Sigmoid colon (tissue), 7 donors: ENCODE measurements around the gene FOXJ1. TPM values are rescaled to one million over a fixed set of nuclear protein-coding genes. Genes with fewer than 3 reads are reported as not detected.

Experiments used
- DNase-seq: peaks from one replicate; pipeline ENCODE4 v3.0.0-alpha.2; 2019
- H3K27ac ChIP-seq, 4 donors: fragments of 200-600 bp; sonication (generic); one replicate each; pipeline ENCODE4 v1.5.1; 2016 to 2019; ENCODE audit warnings: mild to moderate bottlenecking in 1 of 4
- H3K27me3 ChIP-seq, 3 donors: fragments of 200-600 bp; sonication (generic); one replicate each; pipeline ENCODE4 v1.5.1; 2019; ENCODE audit warnings: mild to moderate bottlenecking in 1 of 3
- H3K36me3 ChIP-seq, 4 donors: fragments of 200-600 bp; sonication (generic); one replicate each; pipeline ENCODE4 v1.5.1; 2016 to 2019
- H3K4me1 ChIP-seq, 4 donors: fragments of 200-600 bp; sonication (generic); one replicate each; pipeline ENCODE4 v1.5.1; 2017 to 2019
- H3K4me3 ChIP-seq, 4 donors: fragments of 200-600 bp; sonication (generic); one replicate each; pipeline ENCODE4 v1.5.1; 2017 to 2019; ENCODE audit warnings: mild to moderate bottlenecking in 2 of 4, moderate library complexity in 1 of 4
- H3K9me3 ChIP-seq, 4 donors: fragments of 200-600 bp in 3 of 4; sonication (generic) in 3 of 4; one replicate each; pipeline versions ENCODE4 v1.5.1 to v1.6.1; 2013 to 2019
- CTCF ChIP-seq, 4 experiments: fragments of 450-650 bp in 3 of 4; fragments of 200-600 bp in 1 of 4; IDR thresholded peaks; one replicate each; pipeline ENCODE4 v1.5.1; 2016 to 2019; ENCODE audit warnings: antibody characterized with exemption in 4 of 4, mild to moderate bottlenecking in 3 of 4, moderate library complexity in 2 of 4
- EP300 ChIP-seq, 4 donors: sonication (generic); formaldehyde crosslinking; IDR thresholded peaks; one replicate each; pipeline ENCODE4 v1.6.1; 2017; ENCODE audit warnings: antibody characterized with exemption in 4 of 4
- POLR2A ChIP-seq, 2 donors: fragments of 450-650 bp; IDR thresholded peaks; one replicate each; pipeline ENCODE4 v1.6.1; 2016; ENCODE audit warnings: antibody characterized with exemption in 2 of 2, mild to moderate bottlenecking in 2 of 2, moderate library complexity in 2 of 2
- POLR2AphosphoS5 ChIP-seq, 4 donors: sonication (generic); formaldehyde crosslinking; IDR thresholded peaks; one replicate each; pipeline ENCODE4 v1.6.1; 2017; ENCODE audit warnings: antibody characterized with exemption in 4 of 4
- WGBS, 2 donors: extraction: QIAGEN DNeasy Blood & Tissue Kit; methylation state at CpG; one replicate each; pipeline ENCODE4 v1.1.7; 2013; 5-methylcytosine and 5-hydroxymethylcytosine counted together
- intact Hi-C: fragments of 100-400 bp; cut with DNase I; formaldehyde crosslinking; loops from one replicate; pipeline ENCODE4 v1.15.1; 2023
- polyA plus RNA-seq, 3 donors: library from polyadenylated mRNA; stranded (reverse); fragments of 200-250 nt; gene quantifications; one replicate each; pipeline ENCODE4 v1.2.3, GENCODE V29; 2013
- total RNA-seq, 4 donors: library from RNA; depleted of rRNA; stranded (reverse); fragments of >200 nt; gene quantifications; one replicate each; pipeline ENCODE4 v1.1.0, GENCODE V29; 2016
- donor health status: healthy with polysubstance abuse.
- donor health status: Bipolar disorder and iron deficiency.
- donor health status: healthy.

The FOXJ1 gene
- total and polyA plus RNA-seq, 7 donors, result 0.14 to 2.3 (median 0.42) TPM; not detected in 3

GRCh38 chr17:76154292-76154691 is 13.2 kb upstream of the FOXJ1 start:
- TF ChIP-seq POLR2AphosphoS5 (IDR thresholded peaks at IDR 0.05) (no peak), CTCF (IDR thresholded peaks at IDR 0.05) (no peak), POLR2A (IDR thresholded peaks at IDR 0.05) (no peak), EP300 (IDR thresholded peaks at IDR 0.05) (no peak)
- no peak for DNase-seq

DNA sequence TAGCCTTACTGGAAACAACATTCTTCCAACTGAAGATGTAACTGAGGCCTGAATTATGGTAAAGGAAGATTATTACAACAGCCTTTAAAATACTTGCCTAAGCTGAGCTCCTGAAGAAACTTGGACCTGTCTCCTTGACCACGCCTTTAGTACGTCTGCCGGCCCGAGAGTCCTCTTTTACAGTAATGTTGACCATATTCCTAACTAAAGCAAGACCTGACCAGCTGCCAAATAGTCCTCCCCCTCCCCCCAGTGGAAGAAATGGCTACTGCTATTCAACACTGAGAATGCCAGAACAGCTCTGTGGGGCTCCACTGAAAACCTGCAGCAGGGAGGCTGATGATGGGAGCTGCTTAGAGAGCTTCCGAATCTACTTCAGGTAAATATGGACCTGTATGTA is 12.6 kb upstream of the FOXJ1 start:
- peaks cover 0 to 27% (median 19%) of the 10 kb centered on the region in 4 donors for H3K4me1 ChIP-seq
- WGBS, 2 donors, result 70 to 76% methylated on average over 5 of the region's 5 CpGs
- H3K27me3 ChIP-seq, result no peaks in the 10 kb centered on the region
- intact Hi-C loops, result loop anchor here (2.0 kb wide), 1 partner anchor 31 kb away; no protein-coding TSS in a partner anchor
- no peak overlapping the region for H3K4me3 ChIP-seq
- TF ChIP-seq EP300 (IDR thresholded peaks at IDR 0.05) (no peak), CTCF (IDR thresholded peaks at IDR 0.05) (peak in 2 of 4 experiments; percentile 28 to 35)
- H3K36me3 ChIP-seq, result no peaks in the 10 kb centered on the region
- no peaks in the 10 kb centered on the region for H3K9me3 ChIP-seq
- H3K27ac ChIP-seq, result peak overlapping the region in 1 of 4 donors; percentile 18
- DNase-seq, result peak; percentile 69

More at GRCh38 chr17:76154292-76154691, 13.2 kb upstream of the FOXJ1 start:
- no peaks in the 10 kb centered on the region for H3K9me3 ChIP-seq
- 95 to 96% methylated on average over 3 of the region's 3 CpGs for WGBS, 2 donors
- peaks cover 0 to 27% (median 19%) of the 10 kb centered on the region in 4 donors for H3K4me1 ChIP-seq
- peaks cover 0 to 2% (median 0%) of the 10 kb centered on the region in 4 donors for H3K36me3 ChIP-seq
- no peak overlapping the region for H3K4me3 ChIP-seq
- intact Hi-C loops, result loop anchor here (2.0 kb wide), 1 partner anchor 31 kb away; no protein-coding TSS in a partner anchor
- H3K27me3 ChIP-seq, result no peaks in the 10 kb centered on the region
- no peak overlapping the region for H3K27ac ChIP-seq

GRCh38 chr17:76153202-76153601 is 12.2 kb upstream of the FOXJ1 start:
- no peak for TF ChIP-seq CTCF (IDR thresholded peaks at IDR 0.05)
- TF ChIP-seq POLR2A (IDR thresholded peaks at IDR 0.05), result no peak
- TF ChIP-seq EP300 (IDR thresholded peaks at IDR 0.05), result no peak
- no peak for TF ChIP-seq POLR2AphosphoS5 (IDR thresholded peaks at IDR 0.05)
- Histone ChIP-seq H3K4me3 (no peak overlapping the region), H3K9me3 (no peaks in the 10 kb centered on the region), H3K27me3 (no peaks in the 10 kb centered on the region), H3K36me3 (no peaks in the 10 kb centered on the region), H3K27ac (peak overlapping the region in 1 of 4 donors; percentile 18), H3K4me1 (peaks cover 0 to 27% (median 19%) of the 10 kb centered on the region in 4 donors)
- DNase-seq, result peak; percentile 54
- 93% methylated on average over 9 of the region's 9 CpGs for WGBS, 2 donors
- intact Hi-C loops, result no loop called here

DNA sequence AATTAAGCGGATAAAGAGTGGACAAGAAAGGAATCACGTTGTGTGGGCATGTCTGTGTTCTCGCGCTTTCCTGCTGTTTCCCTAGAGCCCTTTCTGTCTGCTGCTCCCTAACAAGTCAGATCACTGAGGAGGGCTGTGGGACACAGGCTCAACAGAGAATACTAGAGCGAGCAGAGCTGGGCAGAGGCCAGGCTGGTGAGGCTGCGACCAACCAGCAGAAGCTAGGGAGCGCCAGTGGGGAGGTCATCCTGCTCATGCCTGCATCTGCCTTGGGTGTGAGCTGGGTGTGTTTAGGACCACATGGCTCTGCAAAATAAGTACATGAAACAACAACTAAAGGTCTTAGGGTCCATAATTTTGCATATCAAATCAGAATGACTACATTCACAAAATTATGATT is 11.5 kb upstream of the FOXJ1 start:
- H3K4me3 ChIP-seq, result no peak overlapping the region
- H3K27ac ChIP-seq, result no peak overlapping the region
- TF ChIP-seq EP300 (IDR thresholded peaks at IDR 0.05) (no peak), POLR2A (IDR thresholded peaks at IDR 0.05) (no peak), POLR2AphosphoS5 (IDR thresholded peaks at IDR 0.05) (no peak), CTCF (IDR thresholded peaks at IDR 0.05) (no peak)
- no peaks in the 10 kb centered on the region for H3K27me3 ChIP-seq
- H3K9me3 ChIP-seq, result no peaks in the 10 kb centered on the region
- peaks cover 0 to 27% (median 19%) of the 10 kb centered on the region in 4 donors for H3K4me1 ChIP-seq
- no peaks in the 10 kb centered on the region for H3K36me3 ChIP-seq
- WGBS, 2 donors, result 88 to 90% methylated on average over 7 of the region's 7 CpGs
- DNase-seq, result no peak
- intact Hi-C loops, result no loop called here

GRCh38 chr17:76151896-76152454 is 10.9 kb upstream of the FOXJ1 start:
- Histone ChIP-seq H3K4me1 (peaks cover 0 to 27% (median 19%) of the 10 kb centered on the region in 4 donors), H3K27ac (peak overlapping the region in 1 of 4 donors; percentile 78), H3K27me3 (no peaks in the 10 kb centered on the region), H3K9me3 (no peaks in the 10 kb centered on the region), H3K4me3 (no peak overlapping the region), H3K36me3 (no peaks in the 10 kb centered on the region)
- WGBS, 2 donors, result 86 to 94% methylated on average over 8 of the region's 8 CpGs
- no peak for DNase-seq
- no peak for TF ChIP-seq POLR2AphosphoS5 (IDR thresholded peaks at IDR 0.05)
- no peak for TF ChIP-seq EP300 (IDR thresholded peaks at IDR 0.05)
- TF ChIP-seq POLR2A (IDR thresholded peaks at IDR 0.05), result no peak
- no peak for TF ChIP-seq CTCF (IDR thresholded peaks at IDR 0.05)
- intact Hi-C loops, result no loop called here
